HEK293T (cell line): ENCODE results near the gene NPY.

ENCODE experiments used
- BHLHE40 ChIP-seq: fragments of 450-650 bp; IDR thresholded peaks from 2 replicates; pipeline ENCODE4 v1.6.1; 2016; ENCODE audit warnings: mild to moderate bottlenecking, moderate library complexity, borderline replicate concordance
- ELF4 ChIP-seq: fragments of 450-650 bp; IDR thresholded peaks from 2 replicates; pipeline ENCODE4 v1.6.1; 2017; ENCODE audit warnings: antibody characterized with exemption
- FOXM1 ChIP-seq: fragments of 450-650 bp; IDR thresholded peaks from 2 replicates; pipeline ENCODE4 v1.6.1; 2017; ENCODE audit warnings: mild to moderate bottlenecking, borderline replicate concordance
- SP1 ChIP-seq: fragments of 450-650 bp; IDR thresholded peaks from 2 replicates; pipeline ENCODE4 v1.6.1; 2017
- SUZ12 ChIP-seq: fragments of 450-650 bp; IDR thresholded peaks from 2 replicates; pipeline ENCODE4 v1.6.1; 2016; ENCODE audit warnings: mild to moderate bottlenecking
- TARDBP ChIP-seq: fragments of 450-650 bp; IDR thresholded peaks from 2 replicates; pipeline ENCODE4 v1.6.1; 2016

DNA sequence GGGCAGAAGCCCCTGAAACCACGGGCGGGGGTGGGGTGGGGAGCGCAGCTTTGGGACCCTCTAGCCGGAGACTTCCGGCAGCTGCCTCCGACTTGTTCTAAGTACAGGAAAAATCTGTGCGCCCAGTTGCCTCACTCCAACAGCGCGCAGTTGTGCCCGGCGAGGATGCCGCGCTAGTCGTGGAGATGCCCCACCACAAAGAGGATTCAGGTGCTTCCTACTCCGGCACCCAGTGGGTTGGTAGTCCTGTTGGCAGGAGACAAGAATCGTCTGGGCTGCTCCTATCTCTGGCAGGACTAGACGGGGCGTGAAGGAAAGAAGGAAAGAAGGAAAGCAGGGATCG, 465 bp upstream of the NPY start:
- TF ChIP-seq SP1: no peak
- no peak for TF ChIP-seq FOXM1
- TF ChIP-seq SUZ12: no peak
- no peak for TF ChIP-seq TARDBP
- TF ChIP-seq BHLHE40: no peak
- no peak for TF ChIP-seq ELF4
